Measurements from ENCODE around the gene KIF25.
"Not testable (repeated sequence)": the region's sequence is repeated elsewhere in the genome, so short reads cannot be mapped to it uniquely, and the experiment has no call there.

Gene KIF25

DNA sequence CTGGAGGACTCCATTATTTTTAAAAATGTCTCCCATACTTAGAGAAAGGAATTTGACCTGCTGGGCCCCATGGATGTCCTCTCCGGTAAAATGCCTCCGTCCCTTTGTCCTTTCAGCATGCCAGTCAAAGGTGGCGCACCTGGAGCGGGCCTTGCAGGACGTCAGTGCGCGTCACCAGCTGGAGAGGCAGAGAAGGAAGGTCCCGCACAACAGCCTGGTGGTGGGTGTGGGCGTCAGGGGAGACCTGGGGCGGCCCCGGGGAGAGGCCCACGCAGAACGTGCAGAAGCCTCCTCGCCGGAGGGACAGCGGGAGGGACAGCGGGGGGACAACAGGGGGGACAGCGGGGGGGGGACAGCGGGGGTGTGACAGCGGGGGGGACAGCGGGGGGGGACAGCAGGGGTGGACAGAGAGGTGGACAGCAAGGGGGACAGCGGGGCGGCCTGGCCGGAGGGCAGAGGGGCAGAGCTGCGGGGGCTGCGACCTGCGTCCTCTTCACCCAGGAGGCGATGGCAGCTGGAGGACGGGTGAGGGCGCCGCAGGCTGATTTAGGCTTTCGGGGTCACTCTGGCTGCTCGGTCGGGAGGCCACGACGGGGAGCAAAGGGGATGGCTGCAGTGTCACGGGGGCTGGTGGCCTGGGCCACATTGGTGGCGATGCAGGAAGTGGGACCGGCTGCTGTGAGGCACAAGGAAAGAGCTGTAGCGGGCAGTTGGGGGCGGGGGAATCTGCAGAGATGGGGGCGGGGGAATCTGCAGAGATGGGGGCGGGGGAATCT lies 859 bp upstream of the KIF25 start:
- no peak for DNase-seq

DNA sequence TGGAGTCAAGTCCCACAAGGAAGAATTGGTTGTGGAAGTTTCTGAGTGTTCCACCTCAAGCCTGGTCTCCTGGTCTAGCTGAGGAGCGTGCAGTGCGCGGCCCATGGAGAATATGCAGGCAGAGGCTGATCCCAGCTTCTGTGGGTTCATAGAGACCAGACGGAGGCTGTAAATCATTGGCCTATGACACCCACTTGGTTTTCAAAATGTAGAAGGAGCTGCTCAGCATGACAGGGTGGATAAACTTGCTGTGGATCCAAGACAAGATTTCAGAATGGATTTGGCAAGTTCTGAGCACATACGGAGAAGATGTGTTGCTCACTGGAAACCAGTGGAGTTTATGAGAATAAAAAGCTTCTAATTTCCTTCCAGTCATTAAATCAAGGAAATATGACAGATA lies 744 bp downstream of the KIF25 start:
- no peak for DNase-seq

DNA sequence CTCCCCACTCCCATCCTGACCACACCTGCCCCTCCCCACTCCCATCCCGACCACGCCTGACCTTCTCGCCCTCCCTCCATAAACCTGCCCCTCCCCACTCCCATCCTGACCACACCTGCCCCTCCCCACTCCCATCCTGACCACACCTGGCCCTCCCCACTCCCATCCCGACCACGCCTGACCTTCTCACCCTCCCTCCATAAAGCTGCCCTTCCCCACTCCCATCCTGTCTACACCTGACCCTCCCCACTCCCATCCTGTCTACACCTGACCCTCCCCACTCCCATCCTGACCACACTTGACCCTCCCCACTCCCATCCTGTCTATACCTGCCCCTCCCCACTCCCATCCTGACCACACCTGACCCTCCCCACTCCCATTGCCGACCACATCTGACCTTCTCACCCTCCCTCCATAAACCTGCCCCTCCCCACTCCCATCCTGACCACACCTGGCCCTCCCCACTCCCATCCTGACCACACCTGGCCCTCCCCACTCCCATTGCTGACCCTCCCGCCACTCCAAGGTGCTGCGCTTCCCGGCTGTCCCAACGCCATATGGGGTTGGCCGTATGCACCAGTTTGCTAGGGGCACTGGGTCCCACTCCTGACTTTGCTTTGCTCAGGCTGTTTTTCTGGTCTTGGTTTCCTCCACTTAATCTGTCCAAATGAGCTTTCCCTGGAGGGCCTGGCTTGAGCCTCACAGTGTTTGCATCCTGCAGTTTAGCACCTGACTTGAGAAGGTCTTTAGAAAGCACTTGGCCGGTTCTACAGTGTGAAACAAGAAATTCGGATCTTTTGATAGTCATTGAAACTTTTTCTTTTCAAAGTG lies 2.9 kb downstream of the KIF25 start:
- DNase-seq: no peak

DNA sequence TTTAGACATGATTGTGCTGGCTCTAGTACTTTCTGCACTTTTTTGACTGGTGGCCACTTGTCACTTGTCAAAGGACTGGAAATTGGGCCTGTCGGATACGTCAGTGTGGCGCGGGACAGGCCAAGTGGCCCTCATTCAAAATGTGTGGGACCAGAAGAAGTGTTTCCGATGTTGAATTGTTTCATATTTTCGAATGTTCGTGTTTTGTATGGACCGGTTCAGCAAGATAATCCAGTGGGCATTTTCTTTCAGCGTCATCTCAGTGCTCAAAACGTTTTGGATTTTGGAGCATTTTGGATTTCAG lies 3.5 kb downstream of the KIF25 start:
- DNase-seq: no peak

DNA sequence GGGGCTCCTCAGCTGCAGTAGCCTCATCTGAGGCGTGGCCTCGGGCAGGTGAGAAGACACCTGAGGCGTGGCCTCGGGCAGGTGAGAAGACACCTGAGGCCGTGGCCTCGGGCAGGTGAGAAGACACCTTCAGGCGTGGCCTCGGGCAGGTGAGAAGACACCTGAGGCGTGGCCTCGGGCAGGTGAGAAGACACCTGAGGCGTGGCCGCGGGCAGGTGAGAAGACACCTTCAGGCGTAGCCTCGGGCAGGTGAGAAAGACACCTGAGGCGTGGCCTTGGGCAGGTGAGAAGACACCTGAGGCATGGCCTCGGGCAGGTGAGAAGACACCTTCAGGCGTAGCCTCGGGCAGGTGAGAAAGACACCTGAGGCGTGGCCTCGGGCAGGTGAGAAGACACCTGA lies 4.0 kb downstream of the KIF25 start:
- not testable (repeated sequence) for DNase-seq

DNA sequence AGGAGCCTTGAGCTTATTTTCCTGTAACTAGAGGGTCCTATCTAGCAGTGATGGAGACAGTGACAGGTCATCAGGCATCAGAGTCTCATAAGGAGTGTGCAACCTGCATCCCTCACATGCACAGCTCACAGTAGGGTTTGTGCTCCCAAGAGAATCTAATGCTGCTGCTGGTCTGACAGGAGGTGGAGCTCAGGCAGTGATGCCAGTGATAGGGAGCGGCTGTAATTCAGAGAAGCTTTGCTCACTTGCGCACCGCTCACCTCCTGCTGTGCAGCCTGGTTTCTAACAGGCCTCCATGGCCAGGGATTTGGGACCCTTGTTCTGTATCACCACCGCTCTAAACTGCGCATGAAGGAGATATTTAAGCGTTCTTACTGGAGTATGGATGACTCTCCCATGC lies 5.3 kb downstream of the KIF25 start:
- DNase-seq: no peak

DNA sequence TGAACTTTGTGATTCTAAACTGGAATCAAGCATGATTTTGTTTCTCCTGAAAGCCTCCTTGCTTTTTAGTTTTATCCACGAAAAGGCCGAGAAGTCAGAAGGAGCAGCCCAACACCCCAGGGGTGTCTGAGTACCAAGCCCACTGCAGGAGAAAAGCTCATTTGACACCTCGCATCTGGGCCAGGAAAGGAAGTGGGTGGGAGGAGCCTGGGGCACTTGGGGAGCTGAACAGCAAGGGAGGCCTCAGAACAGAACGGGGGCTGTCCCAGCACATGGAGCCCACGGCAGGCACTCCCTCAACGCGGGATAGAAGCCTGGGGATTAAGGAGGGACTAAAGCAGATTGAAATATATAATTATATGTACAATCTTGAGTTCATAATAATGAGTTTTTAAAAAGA lies 6.6 kb downstream of the KIF25 start:
- no peak for DNase-seq

DNA sequence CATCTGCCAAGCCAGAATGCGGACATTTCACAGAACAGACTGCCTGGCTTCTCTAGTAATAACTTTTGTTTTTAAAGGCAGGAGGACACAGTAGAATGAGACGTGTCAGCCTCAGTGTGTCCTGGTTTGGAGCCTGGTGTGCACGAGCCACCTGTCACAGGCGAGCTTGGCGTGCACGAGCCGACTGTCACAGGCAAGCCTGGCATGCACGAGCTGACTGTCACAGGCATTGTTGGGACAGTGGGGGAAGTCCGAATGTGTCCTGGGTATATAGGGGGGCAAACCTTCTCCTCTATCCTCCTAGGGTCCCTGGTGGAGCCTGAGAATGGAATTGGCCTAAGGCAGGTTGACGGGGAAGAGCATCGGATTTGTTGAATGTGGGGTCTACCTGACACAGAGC lies 7.5 kb downstream of the KIF25 start:
- no peak for DNase-seq

DNA sequence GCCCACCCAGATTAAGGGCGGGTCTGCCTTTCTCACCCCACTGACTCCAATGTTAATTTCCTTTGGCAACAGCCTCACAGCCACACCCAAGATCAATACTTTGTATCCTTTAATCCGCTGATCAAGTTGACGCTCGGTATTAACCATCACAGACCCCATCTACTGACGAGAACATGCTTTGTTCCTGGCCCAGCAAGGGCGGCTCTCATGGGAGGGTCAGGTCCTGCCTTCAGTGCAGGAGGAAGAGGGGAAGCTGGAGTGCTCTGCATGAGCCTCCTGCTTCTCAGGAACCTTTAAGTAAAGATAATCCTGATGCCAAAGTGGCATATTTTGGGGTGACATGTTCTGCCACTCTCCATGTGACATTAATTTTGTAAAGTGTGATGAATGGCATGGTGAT lies 8.3 kb downstream of the KIF25 start:
- no peak for DNase-seq

DNA sequence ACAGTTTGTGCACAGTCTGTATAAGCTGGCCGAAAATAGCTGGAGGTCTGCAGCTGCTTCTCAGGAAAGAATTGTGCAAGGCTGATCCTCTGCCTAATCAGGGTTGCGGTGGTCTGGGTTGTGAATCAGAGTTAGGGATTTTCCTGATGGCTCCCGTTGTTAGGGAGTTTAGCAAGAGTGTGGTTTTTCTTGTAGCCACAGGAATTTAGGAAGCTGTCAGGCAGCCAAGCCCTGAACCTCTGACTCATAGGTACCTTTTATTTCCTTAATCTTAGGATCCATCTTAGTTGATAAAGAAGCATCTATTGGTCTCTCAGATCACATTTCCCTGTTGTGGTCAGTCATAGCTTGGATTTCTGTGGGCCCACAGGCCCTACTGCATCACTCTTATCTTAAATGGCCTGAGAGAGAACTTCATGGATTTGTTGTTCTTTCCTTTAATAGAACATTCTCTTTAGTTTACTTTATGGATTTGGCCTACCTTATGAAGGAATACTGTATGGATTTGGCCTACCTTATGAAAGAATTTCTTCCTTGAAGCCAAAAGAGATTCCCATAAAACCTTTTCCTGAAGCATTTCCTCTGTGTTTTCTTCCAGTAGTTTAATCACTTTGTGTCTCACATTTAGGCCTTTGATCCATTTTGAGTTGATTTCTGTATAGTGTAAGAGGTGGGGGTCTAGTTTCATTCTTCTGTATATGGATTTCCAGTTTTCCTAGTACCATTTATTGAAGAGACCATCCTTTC lies 10.3 kb downstream of the KIF25 start:
- no peak for DNase-seq

DNA sequence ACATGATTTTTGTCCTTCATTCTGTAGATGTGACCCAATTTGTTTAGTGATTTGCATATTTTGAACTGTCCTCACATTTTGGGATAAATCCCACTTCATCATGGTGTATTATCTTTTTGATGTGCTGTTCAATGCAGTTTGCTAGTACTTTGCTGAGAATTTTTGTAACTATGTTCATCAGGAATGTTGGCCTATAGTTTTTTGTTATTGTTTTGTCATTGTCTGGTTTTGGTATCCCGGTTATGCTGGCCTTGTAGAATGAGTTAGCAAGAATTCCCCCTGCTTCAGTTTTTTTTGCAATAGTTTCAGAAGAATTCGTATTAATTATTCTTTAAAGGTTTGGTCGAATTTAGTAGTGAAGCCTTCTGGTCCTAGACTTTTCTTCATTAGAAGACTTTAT lies 11.9 kb downstream of the KIF25 start:
- no peak for DNase-seq

DNA sequence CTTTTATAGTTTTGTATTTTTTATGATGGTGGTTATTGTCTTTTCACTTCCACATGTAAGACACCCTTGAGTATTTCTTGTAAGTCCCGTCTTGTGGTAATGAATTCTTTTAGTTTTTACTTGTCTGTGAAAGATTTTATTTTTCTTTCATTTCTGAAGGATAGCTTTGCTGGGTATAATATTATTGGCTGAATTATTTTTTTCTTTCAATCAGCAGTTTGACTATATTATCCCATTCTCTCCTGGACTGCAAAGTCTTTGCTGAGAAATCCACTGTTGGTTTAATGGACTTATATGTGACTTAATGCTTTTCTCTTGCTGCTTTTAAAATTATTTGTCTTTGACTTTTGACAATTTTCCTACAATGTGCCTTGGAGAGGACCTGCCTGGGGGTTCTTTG lies 13.8 kb downstream of the KIF25 start:
- DNase-seq: no peak

DNA sequence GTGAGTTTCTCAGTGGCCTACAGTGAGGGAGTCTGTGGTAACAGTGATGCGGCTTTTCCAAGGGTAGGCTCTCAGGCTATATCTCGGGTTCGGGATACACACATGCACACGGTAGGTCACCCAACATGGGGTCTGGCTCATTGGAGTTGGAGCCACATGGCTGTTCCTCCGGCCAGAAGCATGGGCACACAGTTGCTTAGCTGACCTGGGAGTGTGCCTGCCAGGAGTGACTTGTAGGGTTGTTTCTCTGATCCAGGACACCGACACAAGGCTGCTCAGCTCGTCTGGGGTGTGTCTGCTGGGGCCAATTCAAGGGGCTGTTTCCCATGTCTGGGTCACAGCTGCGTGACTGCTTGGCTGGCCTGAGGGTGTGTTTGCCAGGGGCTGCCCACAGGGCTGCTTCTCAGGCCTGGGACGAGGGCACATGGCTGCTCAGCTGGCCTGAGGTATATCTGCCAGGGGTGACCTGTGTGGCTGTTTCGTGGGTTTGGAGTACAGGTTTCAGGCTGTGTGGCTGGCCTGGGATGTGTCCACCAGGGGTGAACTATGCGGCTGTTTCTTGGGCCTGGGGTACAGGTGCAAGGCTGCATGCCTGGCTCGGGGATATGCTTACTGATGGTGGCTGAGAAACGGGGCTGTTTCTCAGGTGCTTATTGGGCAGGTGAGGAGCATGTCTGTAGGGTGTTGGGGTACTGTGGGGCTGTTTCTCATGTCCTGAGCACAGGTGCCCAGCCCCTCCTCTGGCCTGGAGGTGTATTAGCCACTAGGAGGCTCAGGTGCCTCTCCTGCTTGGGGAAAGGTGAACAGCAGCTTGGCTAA lies 15.2 kb downstream of the KIF25 start:
- DNase-seq: no peak

DNA sequence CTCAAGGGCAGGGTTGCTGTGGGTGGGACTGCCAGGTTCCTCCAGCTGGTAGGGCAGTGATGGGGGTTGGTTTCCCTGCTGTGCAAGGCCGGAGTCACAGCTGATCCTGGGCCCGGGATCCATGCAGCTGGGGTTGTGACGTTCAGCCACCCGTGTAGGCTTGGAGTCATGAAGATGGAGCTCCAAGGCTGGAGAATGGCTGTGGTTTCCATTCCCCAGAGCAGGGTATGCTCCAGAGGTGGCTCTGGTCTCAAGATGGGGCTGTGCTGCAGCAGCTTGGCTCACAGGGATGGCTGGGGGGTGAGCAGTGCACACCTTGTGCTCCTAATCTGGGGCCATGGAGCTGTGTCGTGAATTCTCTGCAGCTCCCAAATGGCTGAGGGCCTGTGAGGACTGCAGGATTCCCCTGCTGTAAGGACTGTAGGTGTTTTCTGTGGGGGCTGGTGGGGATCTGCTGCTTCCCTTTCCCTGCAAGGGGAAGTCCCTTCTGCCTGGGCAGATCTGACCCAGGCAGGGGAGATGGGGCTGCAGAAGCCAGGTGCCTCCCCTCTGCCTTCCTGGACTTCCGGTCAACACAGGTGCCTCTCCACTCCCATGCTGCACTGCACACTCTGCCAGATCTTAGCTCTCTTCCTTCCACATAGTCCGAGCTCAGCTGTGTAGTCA lies 15.9 kb downstream of the KIF25 start:
- DNase-seq: no peak

DNA sequence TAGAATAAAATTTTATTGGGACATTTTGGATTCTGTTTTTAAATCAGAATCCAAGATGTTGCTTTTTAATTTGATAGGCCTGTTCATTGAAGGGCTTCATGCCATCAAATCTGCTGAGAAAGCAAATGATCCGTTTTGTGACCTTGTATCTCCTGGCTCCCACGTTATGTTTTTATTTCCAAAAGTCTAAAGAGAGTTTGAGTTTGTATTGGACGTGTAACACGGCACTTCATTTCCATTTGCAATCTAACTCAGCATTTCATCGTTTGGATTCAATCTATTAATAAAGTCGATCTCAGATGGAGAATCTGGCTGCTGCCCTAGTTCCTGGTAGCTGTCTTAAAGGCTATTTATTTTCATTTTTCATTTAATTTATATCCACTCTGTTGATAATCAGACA lies 17.0 kb downstream of the KIF25 start:
- DNase-seq: no peak

DNA sequence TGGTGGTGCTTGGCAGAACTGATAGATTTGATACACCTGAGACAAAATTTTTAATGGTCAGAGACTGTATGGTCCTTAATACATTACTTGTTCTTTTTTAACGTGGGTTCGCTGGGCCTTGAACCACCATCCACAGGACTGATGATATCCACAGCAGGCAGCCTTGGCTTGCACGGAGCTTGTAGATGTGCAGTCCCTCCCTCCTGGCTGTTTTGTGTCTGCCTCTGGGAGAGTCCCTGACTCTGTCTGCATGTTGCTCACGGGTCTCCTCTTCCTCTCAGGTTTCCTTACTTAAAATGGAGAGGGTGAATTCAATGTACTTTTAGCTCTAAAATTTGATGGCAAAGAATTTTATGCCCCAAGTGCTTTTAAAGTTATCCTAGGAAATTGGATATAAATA lies 17.5 kb downstream of the KIF25 start:
- no peak for DNase-seq

DNA sequence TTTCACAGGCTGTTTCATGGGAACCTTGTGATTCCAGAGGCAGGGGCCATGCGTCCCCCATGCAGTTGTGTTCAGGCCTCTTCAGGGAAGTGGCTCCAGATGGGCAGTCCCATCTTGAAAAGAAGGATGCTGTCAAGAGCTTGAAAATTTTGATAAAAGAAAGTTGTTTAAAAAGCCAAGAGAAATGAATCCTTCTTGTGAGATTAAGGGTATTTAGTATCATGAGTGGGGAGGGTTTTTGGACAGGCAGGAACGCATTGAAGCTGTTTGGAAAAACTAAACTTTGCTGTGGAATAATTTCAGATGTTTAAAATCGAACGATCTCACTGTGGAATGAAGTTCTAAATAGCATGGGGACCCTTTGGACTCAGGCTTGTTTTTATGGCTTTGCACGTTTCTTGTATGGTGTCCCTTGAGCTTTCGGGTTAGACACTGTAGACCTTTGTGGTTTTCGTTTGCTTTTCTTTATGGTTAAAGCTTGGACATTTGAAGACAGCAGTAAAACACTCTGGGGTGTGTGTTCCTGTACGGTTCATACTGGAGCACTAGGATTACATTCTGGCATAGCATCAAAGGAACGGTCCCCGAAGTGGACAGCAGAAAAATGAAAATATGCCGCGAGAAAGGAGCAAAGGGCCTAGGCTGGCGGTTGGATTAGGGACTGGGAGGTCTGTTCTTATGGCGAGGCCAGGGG lies 18.2 kb downstream of the KIF25 start:
- DNase-seq: no peak

DNA sequence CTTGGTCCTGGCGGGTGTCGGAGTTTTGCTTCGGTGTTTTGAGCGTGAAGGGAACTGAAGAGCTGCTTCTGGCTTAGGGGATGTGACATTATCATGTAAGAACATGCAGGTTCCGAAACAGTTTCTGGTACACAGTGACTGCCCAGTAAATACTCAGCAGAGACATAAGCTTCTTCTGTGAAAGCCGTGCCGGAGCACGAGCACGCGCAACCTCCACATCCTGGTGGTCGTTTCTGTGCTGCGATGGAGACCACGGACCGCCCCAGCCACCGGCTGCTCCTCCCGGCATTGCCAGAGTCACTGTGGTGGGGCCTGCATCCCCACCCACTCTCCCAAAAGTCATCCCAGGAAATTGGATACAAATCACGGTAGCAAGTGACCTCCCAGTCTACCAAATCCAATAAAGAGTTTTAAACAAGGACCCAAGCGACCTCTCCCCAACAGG lies 18.7 kb downstream of the KIF25 start:
- DNase-seq: no peak

DNA sequence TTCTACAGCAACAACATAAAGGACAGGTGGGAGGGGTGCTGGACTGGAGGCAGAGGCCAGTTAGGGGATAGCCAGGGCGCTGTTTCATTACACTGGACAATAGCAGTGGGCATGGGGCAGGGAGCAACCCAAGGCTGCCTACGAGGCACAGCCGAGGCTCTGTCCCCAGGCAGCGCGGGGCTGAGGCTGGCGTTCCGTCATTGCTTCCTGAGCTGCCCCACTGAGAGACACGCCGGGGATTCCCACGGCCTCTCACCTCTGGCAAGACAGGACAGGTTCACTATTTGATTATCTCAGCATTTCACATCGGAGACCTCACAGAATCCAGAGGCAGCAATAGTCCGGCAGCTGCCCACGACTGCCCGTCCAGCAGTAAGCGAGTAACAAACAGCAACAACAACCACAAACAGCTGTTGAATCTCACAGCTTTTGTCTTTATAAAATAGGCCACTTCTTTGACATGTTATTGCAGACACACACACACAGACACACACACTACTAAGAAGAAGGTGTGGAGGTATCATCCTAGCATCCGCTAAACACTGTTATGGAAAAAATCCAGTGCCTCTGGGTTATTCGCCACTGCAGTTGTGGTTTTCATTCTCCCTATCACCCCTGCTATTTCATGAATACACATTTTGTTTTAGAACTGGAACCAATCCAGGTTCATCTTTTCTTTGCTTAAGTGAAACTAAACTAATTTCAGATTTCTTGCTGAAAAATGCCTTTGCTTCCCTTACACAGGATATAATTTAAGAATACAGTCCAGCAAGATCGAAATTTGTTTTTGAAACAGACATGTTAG lies 19.5 kb downstream of the KIF25 start:
- DNase-seq: no peak

DNA sequence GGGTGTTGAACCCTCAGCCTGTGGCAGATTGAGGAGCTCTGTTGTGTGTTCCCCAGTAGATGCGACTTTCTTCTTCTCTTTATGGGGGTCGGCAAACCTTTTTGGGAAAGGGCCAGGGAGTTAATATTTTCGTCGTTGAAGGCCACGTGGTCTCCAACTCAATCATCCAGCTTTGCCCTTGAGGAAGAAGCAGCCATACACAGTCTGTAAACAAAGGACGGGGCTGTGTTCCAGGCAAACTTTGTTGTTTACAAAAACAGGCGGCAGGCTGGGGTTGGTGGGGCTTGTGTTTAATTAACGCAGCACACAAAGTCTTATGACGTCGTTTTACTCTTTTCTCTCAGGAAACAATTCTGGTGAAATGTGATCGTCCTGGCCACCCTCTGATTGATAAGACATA lies 20.2 kb downstream of the KIF25 start:
- DNase-seq: no peak

DNA sequence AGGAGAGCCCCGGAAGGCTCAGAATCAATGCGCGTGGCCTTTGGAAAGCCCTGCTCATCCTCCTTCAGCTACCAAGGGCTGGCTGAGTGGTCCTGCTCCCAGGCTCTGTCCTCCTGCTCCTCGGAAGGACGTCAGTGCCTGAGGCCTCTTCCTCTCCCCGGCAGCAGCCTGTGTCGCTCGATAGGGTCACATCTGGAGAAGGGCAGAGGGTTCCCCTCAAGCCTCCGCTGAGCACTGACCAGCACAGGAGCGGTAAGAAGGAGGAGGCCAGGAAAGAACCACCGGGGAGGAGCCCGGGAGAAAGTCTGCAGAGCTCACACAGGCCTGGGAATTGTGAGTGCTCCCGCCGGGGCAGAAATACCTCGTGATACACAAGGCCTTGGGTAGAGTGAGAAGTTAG lies 21.2 kb downstream of the KIF25 start:
- no peak for DNase-seq
